ENCODE data around the gene PLPP4.

- no peak for TF ChIP-seq EZH2 (IDR thresholded peaks at IDR 0.05; ENCODE audit: borderline replicate concordance, low read depth, low read length, severe bottlenecking)
- TF ChIP-seq CTCF (IDR thresholded peaks at IDR 0.05; ENCODE audit: extremely low read depth in 1 of 2, insufficient read depth in 1 of 2, low read depth in 1 of 2, low read length in 2 of 2) = no peak
- no peak for TF ChIP-seq FOS (IDR thresholded peaks at IDR 0.05; ENCODE audit: borderline replicate concordance, insufficient read depth, low read length)
- no peak for TF ChIP-seq MAX (IDR thresholded peaks at IDR 0.05; ENCODE audit: insufficient read depth, insufficient read length)
- no peak for TF ChIP-seq POLR2A (IDR thresholded peaks at IDR 0.05; ENCODE audit: low read depth, low read length)
- no peak for TF ChIP-seq POLR2AphosphoS5 (IDR thresholded peaks at IDR 0.05; ENCODE audit: insufficient read depth, low read depth, low read length)
- no peak for TF ChIP-seq JUN (IDR thresholded peaks at IDR 0.05; ENCODE audit: borderline replicate concordance, insufficient read depth, insufficient read length, low read depth)
- no peak for TF ChIP-seq MYC (IDR thresholded peaks at IDR 0.05; ENCODE audit: low read depth, low read length)
Measured at GRCh38 chr10:120428754-120429153, 28.3 kb upstream of the PLPP4 start.
